Endodermal cell (in vitro differentiated cells): ENCODE results near the gene SYAP1. TPM values are rescaled to one million over a fixed set of nuclear protein-coding genes. Genes with fewer than 3 reads are reported as not detected.

Experiments
- DNase-seq: peaks from one replicate; pipeline ENCODE4 v3.0.0-alpha.2; 2017
- H3K27ac ChIP-seq: 2 replicates; pipeline ENCODE4 v1.5.1; 2013; ENCODE audit warnings: mild to moderate bottlenecking, low read depth, low read length, moderate library complexity
- H3K27me3 ChIP-seq: 2 replicates; pipeline ENCODE4 v1.6.1; 2013; ENCODE audit warnings: mild to moderate bottlenecking, low read length, moderate library complexity; ENCODE audit not compliant: insufficient read depth, control insufficient read depth, poor library complexity, severe bottlenecking
- H3K36me3 ChIP-seq: 2 replicates; pipeline ENCODE4 v1.7.0; 2013; ENCODE audit warnings: mild to moderate bottlenecking, low read length, moderate library complexity; ENCODE audit not compliant: control insufficient read depth, insufficient read depth
- H3K4me1 ChIP-seq: one replicate; pipeline ENCODE4 v1.7.0; 2013; ENCODE audit warnings: low read length; ENCODE audit not compliant: control insufficient read depth, insufficient read depth
- H3K4me3 ChIP-seq: 2 replicates; pipeline ENCODE4 v1.5.1; 2013; ENCODE audit warnings: mild to moderate bottlenecking, low read length, moderate library complexity
- H3K9ac ChIP-seq: 2 replicates; pipeline ENCODE4 v1.6.1; 2013; ENCODE audit warnings: mild to moderate bottlenecking, low read length, moderate library complexity; ENCODE audit not compliant: poor library complexity, severe bottlenecking; ENCODE audit errors: extremely low read depth
- H3K9me3 ChIP-seq: 2 replicates; pipeline ENCODE4 v1.6.1; 2013; ENCODE audit warnings: mild to moderate bottlenecking, low read length, moderate library complexity; ENCODE audit not compliant: control insufficient read depth
- H3K27ac Mint-ChIP-seq: 2 replicates; pipeline ENCODE4 v1.8.0; 2020; ENCODE audit warnings: mixed read lengths
- H3K27me3 Mint-ChIP-seq: 2 replicates; pipeline ENCODE4 v1.8.0; 2021; ENCODE audit warnings: mild to moderate bottlenecking, mixed read lengths; ENCODE audit not compliant: insufficient read depth
- H3K36me3 Mint-ChIP-seq: 2 replicates; pipeline ENCODE4 v1.8.0; 2020; ENCODE audit warnings: low read depth, mixed read lengths
- H3K4me1 Mint-ChIP-seq: 2 replicates; pipeline ENCODE4 v1.8.0; 2020; ENCODE audit warnings: mixed read lengths
- H3K4me3 Mint-ChIP-seq: 2 replicates; pipeline ENCODE4 v1.8.0; 2020; ENCODE audit warnings: mild to moderate bottlenecking, moderate library complexity, mixed read lengths
- H3K9me3 Mint-ChIP-seq: 2 replicates; pipeline ENCODE4 v1.8.0; 2020; ENCODE audit warnings: mild to moderate bottlenecking, mixed read lengths
- WGBS, 2 experiments: methylation state at CpG; one replicate each; pipeline versions ENCODE4 v1.1.5 to v1.1.7; 2013; ENCODE audit warnings: missing lambda C conversion rate in 2 of 2, mixed read lengths in 1 of 2; ENCODE audit not compliant: insufficient coverage in 1 of 2, insufficient read length in 1 of 2; 5-methylcytosine and 5-hydroxymethylcytosine counted together
- total RNA-seq, 2 donors: library from RNA; stranded (reverse); fragmentation: NEBNext Ultra II Directional in 1 of 2; extraction: Animal tissue kit (Norgen Biotek cat#: 25700) in 1 of 2; gene quantifications; 2 replicates in 1 of 2; 3 replicates in 1 of 2; pipeline ENCODE4 v1.2.1, GENCODE V29; 2021
- TF ChIP-seq, protein P1 (sequence below): fragments of 200-600 bp; sonication (generic); conservative IDR thresholded peaks from 2 replicates; pipeline ENCODE4 v1.5.0; 2021; ENCODE audit warnings: antibody characterized with exemption, mild to moderate bottlenecking

Gene SYAP1
- total RNA-seq, 2 donors from 2014 or later = 22.4 to 40.6 TPM

GRCh38 chrX:16711219-16711811 is 8.1 kb upstream of the SYAP1 start:
- WGBS, 2 experiments = 58 to 60% methylated on average over 1 to 6 of the region's 9 CpGs
- Histone ChIP-seq H3K27ac (no peak overlapping the region), H3K9ac (peak overlapping the region; percentile 63), H3K4me3 (peak overlapping the region; percentile 83), H3K36me3 (peaks cover 7% of the 10 kb centered on the region), H3K4me1 (no peaks in the 10 kb centered on the region), H3K9me3 (no peaks in the 10 kb centered on the region), H3K27me3 (no peaks in the 10 kb centered on the region)
- Mint-ChIP-seq H3K4me1 (peaks cover 14% of the 10 kb centered on the region), H3K36me3 (peaks cover 26% of the 10 kb centered on the region), H3K27me3 (no peaks in the 10 kb centered on the region), H3K9me3 (no peaks in the 10 kb centered on the region), H3K27ac (peak overlapping the region; percentile 85), H3K4me3 (peak overlapping the region; percentile 87)
- TF ChIP-seq, protein P1, sequence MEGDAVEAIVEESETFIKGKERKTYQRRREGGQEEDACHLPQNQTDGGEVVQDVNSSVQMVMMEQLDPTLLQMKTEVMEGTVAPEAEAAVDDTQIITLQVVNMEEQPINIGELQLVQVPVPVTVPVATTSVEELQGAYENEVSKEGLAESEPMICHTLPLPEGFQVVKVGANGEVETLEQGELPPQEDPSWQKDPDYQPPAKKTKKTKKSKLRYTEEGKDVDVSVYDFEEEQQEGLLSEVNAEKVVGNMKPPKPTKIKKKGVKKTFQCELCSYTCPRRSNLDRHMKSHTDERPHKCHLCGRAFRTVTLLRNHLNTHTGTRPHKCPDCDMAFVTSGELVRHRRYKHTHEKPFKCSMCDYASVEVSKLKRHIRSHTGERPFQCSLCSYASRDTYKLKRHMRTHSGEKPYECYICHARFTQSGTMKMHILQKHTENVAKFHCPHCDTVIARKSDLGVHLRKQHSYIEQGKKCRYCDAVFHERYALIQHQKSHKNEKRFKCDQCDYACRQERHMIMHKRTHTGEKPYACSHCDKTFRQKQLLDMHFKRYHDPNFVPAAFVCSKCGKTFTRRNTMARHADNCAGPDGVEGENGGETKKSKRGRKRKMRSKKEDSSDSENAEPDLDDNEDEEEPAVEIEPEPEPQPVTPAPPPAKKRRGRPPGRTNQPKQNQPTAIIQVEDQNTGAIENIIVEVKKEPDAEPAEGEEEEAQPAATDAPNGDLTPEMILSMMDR = no peak
- DNase-seq = peak; percentile 45

- H3K9ac ChIP-seq = peak overlapping the region; percentile 63
- peak overlapping the region; percentile 44 for H3K27ac ChIP-seq
- H3K4me3 Mint-ChIP-seq = peak overlapping the region; percentile 87
- peak overlapping the region; percentile 83 for H3K4me3 ChIP-seq
- DNase-seq = peak; percentile 81
- TF ChIP-seq, protein P1 = no peak
- H3K4me1 ChIP-seq = no peaks in the 10 kb centered on the region
- peaks cover 6% of the 10 kb centered on the region for H3K36me3 ChIP-seq
- H3K27me3 Mint-ChIP-seq = no peaks in the 10 kb centered on the region
- H3K36me3 Mint-ChIP-seq = peaks cover 21% of the 10 kb centered on the region
- no peaks in the 10 kb centered on the region for H3K27me3 ChIP-seq
- 0% methylated on average over 67 of the region's 67 CpGs; no CpG with 5 or more reads in 1 of the 2 experiments for WGBS, 2 experiments
- peaks cover 14% of the 10 kb centered on the region for H3K4me1 Mint-ChIP-seq
- no peaks in the 10 kb centered on the region for H3K9me3 ChIP-seq
- H3K9me3 Mint-ChIP-seq = no peaks in the 10 kb centered on the region
- H3K27ac Mint-ChIP-seq = peak overlapping the region; percentile 95
These were observed 7.4 kb upstream of the SYAP1 start for GRCh38 chrX:16711893-16712547.

- H3K27me3 ChIP-seq = no peaks in the 10 kb centered on the region
- Mint-ChIP-seq H3K9me3 (no peaks in the 10 kb centered on the region), H3K36me3 (peaks cover 15% of the 10 kb centered on the region), H3K4me1 (peaks cover 14% of the 10 kb centered on the region), H3K4me3 (peak within 1 kb of the TSS; percentile 87), H3K27ac (peak within 1 kb of the TSS; percentile 95), H3K27me3 (no peaks in the 10 kb centered on the region)
- no peaks in the 10 kb centered on the region for H3K4me1 ChIP-seq
- peak within 1 kb of the TSS; percentile 83 for H3K4me3 ChIP-seq
- H3K9ac ChIP-seq = peak within 1 kb of the TSS; percentile 63
- DNase-seq = peak; percentile 90
- H3K9me3 ChIP-seq = no peaks in the 10 kb centered on the region
- TF ChIP-seq, protein P1 = peak; percentile 49
- peak within 1 kb of the TSS; percentile 44 for H3K27ac ChIP-seq
- H3K36me3 ChIP-seq = peaks cover under 1% of the 10 kb centered on the region
- 12% methylated on average over 30 of the region's 30 CpGs; no CpG with 5 or more reads in 1 of the 2 experiments for WGBS, 2 experiments
These were observed 6.8 kb upstream of the SYAP1 start, which contains the start of gene CTPS2 for GRCh38 chrX:16712548-16713155. CTPS2 (minus strand) TSS chrX:16712669; CDS start chrX:16702902, 9,767 bp downstream.
